K562 (cell line): ENCODE measurements around the gene C1orf167. TPM values are rescaled to one million over a fixed set of nuclear protein-coding genes. Genes with fewer than 3 reads are reported as not detected.

Experiments used
- FOXA3 ChIP-seq, 2 experiments: fragments of 450-650 bp in 1 of 2; sonication (generic) in 1 of 2; formaldehyde crosslinking; IDR thresholded peaks in 1 of 2; conservative IDR thresholded peaks in 1 of 2; 2 replicates each; pipeline versions ENCODE4 v1.4.0 to v1.8.0; 2020 to 2022; ENCODE audit warnings: mild to moderate bottlenecking in 2 of 2, missing genetic modification reagents in 1 of 2
- NFIX ChIP-seq: fragments of 250-450 bp; sonication (Bioruptor Pico); IDR thresholded peaks from 2 replicates; pipeline ENCODE4 v1.4.0; 2020; ENCODE audit warnings: low read depth, mild to moderate bottlenecking, moderate library complexity
- NFYB ChIP-seq: IDR thresholded peaks from 2 replicates; pipeline ENCODE4 v1.6.1; 2011; ENCODE audit warnings: mild to moderate bottlenecking, moderate library complexity; ENCODE audit not compliant: insufficient read length; ENCODE audit errors: extremely low read depth
- NR0B1 ChIP-seq: fragments of 450-650 bp; IDR thresholded peaks from one replicate; pipeline ENCODE4 v1.6.1; 2018; ENCODE audit warnings: mild to moderate bottlenecking, moderate library complexity; ENCODE audit not compliant: partially characterized antibody
- POLR2AphosphoS2 ChIP-seq: IDR thresholded peaks from 2 replicates; pipeline ENCODE4 v1.6.1; 2012; ENCODE audit warnings: low read length, improper control_type of control experiment
- PTBP1 ChIP-seq: fragments of 200-400 bp; formaldehyde crosslinking; IDR thresholded peaks from 2 replicates; pipeline ENCODE4 v1.6.1; 2017; ENCODE audit warnings: low read depth, low read length
- SETDB1 ChIP-seq: IDR thresholded peaks from one replicate; pipeline ENCODE4 v1.6.1; 2012; ENCODE audit warnings: low read length, control low read depth, inconsistent platforms
- SFPQ ChIP-seq: fragments of 200-400 bp; formaldehyde crosslinking; IDR thresholded peaks from 2 replicates; pipeline ENCODE4 v1.6.1; 2017; ENCODE audit warnings: mild to moderate bottlenecking, low read depth, low read length, moderate library complexity
- ZFP30 ChIP-seq: fragments of 250-450 bp; sonication (Bioruptor Pico); IDR thresholded peaks from 2 replicates; pipeline ENCODE4 v1.8.0; 2022; ENCODE audit warnings: moderate library complexity, mild to moderate bottlenecking, inconsistent platforms, borderline replicate concordance
- ZFX ChIP-seq: sonication (generic); formaldehyde crosslinking; IDR thresholded peaks from 2 replicates; pipeline ENCODE4 v1.8.0; 2022; ENCODE audit warnings: mild to moderate bottlenecking, missing genetic modification reagents, moderate library complexity
- ZNF586 ChIP-seq: fragments of 450-650 bp; formaldehyde crosslinking; conservative IDR thresholded peaks from 2 replicates; pipeline ENCODE4 v1.4.0; 2020; ENCODE audit warnings: mild to moderate bottlenecking, moderate library complexity
- ZNF79 ChIP-seq: fragments of 250-450 bp; sonication (Bioruptor Pico); IDR thresholded peaks from 2 replicates; pipeline ENCODE4 v1.4.0; 2020; ENCODE audit warnings: low read depth, mild to moderate bottlenecking, moderate library complexity
- polyA plus RNA-seq, 8 experiments: library from polyadenylated mRNA; depleted of rRNA in 4 of 8; stranded (reverse) in 5 of 8; unstranded in 3 of 8; fragments of >200 nt; fragmentation: Nextera tagmentation in 2 of 8; fragmentation: Illumina TruSeq in 1 of 8; extraction: Ambion mirVana in 2 of 8; extraction: Trizol in 1 of 8; gene quantifications; 2 replicates each; pipeline versions ENCODE4 v1.2.1 to v1.2.3, GENCODE V29; 2011 to 2014; ENCODE audit warnings: inconsistent platforms in 1 of 8, missing spikeins in 1 of 8
- total RNA-seq, 7 experiments: library from RNA; depleted of rRNA in 6 of 7; stranded (reverse); fragments of >200 nt in 6 of 7; fragmentation: Illumina TruSeq in 2 of 7; extraction: Trizol in 2 of 7; gene quantifications; 2 replicates each; pipeline versions ENCODE4 v1.2.1 to v1.2.3, GENCODE V29; 2011 to 2021; ENCODE audit warnings: low replicate concordance in 1 of 7
- TF ChIP-seq, protein P1 (sequence below): sonication (generic); formaldehyde crosslinking; IDR thresholded peaks from 2 replicates; pipeline ENCODE4 v1.8.0; 2022; ENCODE audit warnings: mild to moderate bottlenecking, low read depth, missing genetic modification reagents

The C1orf167 gene
- total and polyA plus RNA-seq, 9 of the 15 experiments (the other 6 are each of a cell fraction or from before 2014, with no cell fraction given) = 0.22 to 0.86 (median 0.31) TPM; not detected in 2

DNA sequence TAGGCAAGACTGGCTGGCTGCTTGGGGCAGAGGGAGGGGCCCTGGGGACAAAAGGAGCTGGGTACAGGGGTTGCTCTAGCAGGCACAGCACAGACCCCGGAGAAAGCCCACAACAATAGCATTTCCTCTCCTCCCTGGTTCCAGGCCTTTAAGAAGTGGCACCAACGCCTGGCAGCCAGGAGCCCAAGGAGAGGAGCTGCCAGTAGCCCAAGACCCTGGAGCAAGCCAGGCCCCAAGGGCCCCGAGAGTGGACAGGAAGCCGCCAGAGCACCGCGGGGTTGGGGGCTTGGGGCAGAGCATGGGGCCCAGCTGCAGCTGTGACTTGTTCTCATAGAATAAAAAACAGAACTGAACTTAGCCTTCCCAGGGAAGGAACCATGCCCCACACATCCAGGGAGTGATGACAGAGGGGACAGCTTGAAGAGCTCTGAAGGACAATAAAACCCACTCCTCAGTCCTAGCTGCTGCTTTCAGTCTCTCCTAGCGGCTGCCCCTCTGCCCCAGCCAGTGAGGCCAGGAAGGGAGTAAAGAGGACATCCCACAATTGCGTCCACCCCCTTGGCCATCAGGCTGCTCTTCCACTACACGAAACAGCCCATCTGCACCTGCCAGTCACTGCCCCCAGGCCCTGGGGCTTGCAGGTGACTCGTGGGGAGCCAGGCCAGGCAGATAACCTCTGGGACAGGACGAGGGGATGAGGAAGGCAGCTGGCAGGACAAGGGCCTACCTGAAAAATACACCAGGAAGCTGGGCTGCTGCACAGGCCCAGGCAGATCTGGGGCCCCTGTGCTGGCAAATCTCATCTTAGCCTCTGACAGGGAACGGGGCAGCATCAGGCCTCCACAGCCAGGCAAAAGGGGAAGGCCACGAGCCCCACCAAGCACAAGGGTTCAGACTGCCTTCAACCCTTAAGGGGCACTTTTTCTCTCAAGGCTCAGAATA, 27.4 kb downstream of the C1orf167 start (continued):
- TF ChIP-seq ZNF79 (CRISPR knock-in tag) (no peak), NFYB (no peak), PTBP1 (no peak), ZFX (CRISPR knock-in tag) (peak; percentile 45), FOXA3 (CRISPR knock-in tag; conservative IDR thresholded peaks at IDR 0.05 in 1 of 2, IDR thresholded peaks at IDR 0.05 in 1 of 2) (no peak), NFIX (CRISPR knock-in tag) (no peak), SETDB1 (no peak), ZFP30 (CRISPR knock-in tag) (no peak), POLR2AphosphoS2 (peak; percentile 57; the same call in 1 of the 2 replicates), SFPQ (no peak), ZNF586 (CRISPR knock-in tag) (no peak), NR0B1 (no peak)
- TF ChIP-seq, protein P1, sequence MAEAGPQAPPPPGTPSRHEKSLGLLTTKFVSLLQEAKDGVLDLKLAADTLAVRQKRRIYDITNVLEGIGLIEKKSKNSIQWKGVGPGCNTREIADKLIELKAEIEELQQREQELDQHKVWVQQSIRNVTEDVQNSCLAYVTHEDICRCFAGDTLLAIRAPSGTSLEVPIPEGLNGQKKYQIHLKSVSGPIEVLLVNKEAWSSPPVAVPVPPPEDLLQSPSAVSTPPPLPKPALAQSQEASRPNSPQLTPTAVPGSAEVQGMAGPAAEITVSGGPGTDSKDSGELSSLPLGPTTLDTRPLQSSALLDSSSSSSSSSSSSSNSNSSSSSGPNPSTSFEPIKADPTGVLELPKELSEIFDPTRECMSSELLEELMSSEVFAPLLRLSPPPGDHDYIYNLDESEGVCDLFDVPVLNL (CRISPR knock-in tag) = 0 out of 2 replicates have a peak, but pooled peaks have one; percentile 34
